ENCODE measurements around the gene IFT57. TPM values are rescaled to one million over a fixed set of nuclear protein-coding genes. Genes with fewer than 3 reads are reported as not detected.

IFT57 gene
- total and polyA plus RNA-seq, 10 of the 15 experiments (the other 5 are each of a cell fraction or from before 2014, with no cell fraction given): 1.8 to 25.0 (median 7.5) TPM

DNA sequence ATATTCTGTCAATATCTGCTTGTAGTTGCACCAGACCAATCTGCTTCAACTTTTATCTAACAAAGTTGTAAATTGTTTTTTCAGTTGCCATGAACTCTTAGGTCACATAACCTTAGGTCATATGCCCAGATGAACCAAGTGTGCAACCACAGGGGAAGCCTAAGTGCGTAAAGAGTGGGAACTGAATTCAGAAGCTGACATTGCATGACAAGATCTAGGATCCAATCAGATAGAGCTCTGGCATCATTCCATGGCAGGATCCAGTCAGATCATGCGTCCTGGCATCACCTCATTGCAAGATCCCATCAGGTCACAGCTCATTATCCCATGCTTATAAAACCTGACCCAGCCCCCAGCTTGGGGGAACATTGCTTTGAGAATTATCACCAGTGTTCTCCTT is 18.9 kb upstream of the IFT57 start:
- Histone ChIP-seq H3K4me2 (ENCODE audit: control insufficient read depth, insufficient read depth) (no peak overlapping the region), H2AFZ (ENCODE audit: control insufficient read depth, low read depth, low read length) (no peak overlapping the region), H3K27ac (ENCODE audit: control insufficient read depth, insufficient read depth) (no peak overlapping the region), H3K79me2 (ENCODE audit: control insufficient read depth, insufficient read depth, low read length) (no peaks in the 10 kb centered on the region), H3K9me3 (replicated peaks; ENCODE audit: control insufficient read depth, insufficient read depth, low read length) (no peaks in the 10 kb centered on the region; the same call in 2 of the 3 replicates), H3K9ac (ENCODE audit: control insufficient read depth, insufficient read depth, low read length) (no peak overlapping the region), H3K4me3 (no peak overlapping the region), H3K27me3 (replicated peaks in 1 of 2; ENCODE audit: control insufficient read depth in 2 of 2, insufficient read depth in 2 of 2, low read length in 1 of 2) (no peaks in the 10 kb centered on the region), H4K20me1 (ENCODE audit: control insufficient read depth, insufficient read depth) (no peaks in the 10 kb centered on the region), H3K4me1 (ENCODE audit: control insufficient read depth, insufficient read depth, low read length) (no peaks in the 10 kb centered on the region), H3K36me3 (ENCODE audit: control insufficient read depth in 2 of 2, insufficient read depth in 2 of 2, low read length in 1 of 2) (no peaks in the 10 kb centered on the region)
- no TSS peak for BruUV-seq (replicated peaks)
- in situ Hi-C loops (cut with MboI) (no loop called here), intact Hi-C loops (cut with micrococcal nuclease; ENCODE audit: unreplicated experiment) (no loop called here)
- CTCF ChIA-PET: interaction anchor here (1.3 kb wide), 1 partner anchor 18 kb away, joined by 3 read pairs; no protein-coding TSS in a partner anchor
- WGBS (ENCODE audit: insufficient coverage, insufficient replicate concordance, low lambda C conversion rate, missing lambda C conversion rate): 83% methylated on average over 2 of the region's 2 CpGs
- no peak for TF ChIP-seq TCF12 (IDR thresholded peaks at IDR 0.05; ENCODE audit: low read depth, low read length)
- TF ChIP-seq, protein P1, sequence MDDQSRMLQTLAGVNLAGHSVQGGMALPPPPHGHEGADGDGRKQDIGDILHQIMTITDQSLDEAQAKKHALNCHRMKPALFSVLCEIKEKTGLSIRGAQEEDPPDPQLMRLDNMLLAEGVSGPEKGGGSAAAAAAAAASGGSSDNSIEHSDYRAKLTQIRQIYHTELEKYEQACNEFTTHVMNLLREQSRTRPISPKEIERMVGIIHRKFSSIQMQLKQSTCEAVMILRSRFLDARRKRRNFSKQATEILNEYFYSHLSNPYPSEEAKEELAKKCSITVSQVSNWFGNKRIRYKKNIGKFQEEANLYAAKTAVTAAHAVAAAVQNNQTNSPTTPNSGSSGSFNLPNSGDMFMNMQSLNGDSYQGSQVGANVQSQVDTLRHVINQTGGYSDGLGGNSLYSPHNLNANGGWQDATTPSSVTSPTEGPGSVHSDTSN (IDR thresholded peaks at IDR 0.05; ENCODE audit: insufficient replicate concordance, low read depth, low read length): no peak
- TF ChIP-seq RCOR1 (conservative IDR thresholded peaks at IDR 0.05; ENCODE audit: low read depth, low read length): no peak
- TF ChIP-seq MTA3 (IDR thresholded peaks at IDR 0.05; ENCODE audit: borderline replicate concordance, low read length): no peak
- TF ChIP-seq, protein P2, sequence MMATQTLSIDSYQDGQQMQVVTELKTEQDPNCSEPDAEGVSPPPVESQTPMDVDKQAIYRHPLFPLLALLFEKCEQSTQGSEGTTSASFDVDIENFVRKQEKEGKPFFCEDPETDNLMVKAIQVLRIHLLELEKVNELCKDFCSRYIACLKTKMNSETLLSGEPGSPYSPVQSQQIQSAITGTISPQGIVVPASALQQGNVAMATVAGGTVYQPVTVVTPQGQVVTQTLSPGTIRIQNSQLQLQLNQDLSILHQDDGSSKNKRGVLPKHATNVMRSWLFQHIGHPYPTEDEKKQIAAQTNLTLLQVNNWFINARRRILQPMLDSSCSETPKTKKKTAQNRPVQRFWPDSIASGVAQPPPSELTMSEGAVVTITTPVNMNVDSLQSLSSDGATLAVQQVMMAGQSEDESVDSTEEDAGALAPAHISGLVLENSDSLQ (IDR thresholded peaks at IDR 0.05): no peak
- TF ChIP-seq, protein P3, sequence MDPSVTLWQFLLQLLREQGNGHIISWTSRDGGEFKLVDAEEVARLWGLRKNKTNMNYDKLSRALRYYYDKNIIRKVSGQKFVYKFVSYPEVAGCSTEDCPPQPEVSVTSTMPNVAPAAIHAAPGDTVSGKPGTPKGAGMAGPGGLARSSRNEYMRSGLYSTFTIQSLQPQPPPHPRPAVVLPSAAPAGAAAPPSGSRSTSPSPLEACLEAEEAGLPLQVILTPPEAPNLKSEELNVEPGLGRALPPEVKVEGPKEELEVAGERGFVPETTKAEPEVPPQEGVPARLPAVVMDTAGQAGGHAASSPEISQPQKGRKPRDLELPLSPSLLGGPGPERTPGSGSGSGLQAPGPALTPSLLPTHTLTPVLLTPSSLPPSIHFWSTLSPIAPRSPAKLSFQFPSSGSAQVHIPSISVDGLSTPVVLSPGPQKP (IDR thresholded peaks at IDR 0.05; ENCODE audit: low read depth, low read length): no peak
- TF ChIP-seq NFYA (IDR thresholded peaks at IDR 0.05; ENCODE audit: borderline replicate concordance, low read depth, low read length): no peak
- no peak for TF ChIP-seq ZNF384 (IDR thresholded peaks at IDR 0.05; ENCODE audit: borderline replicate concordance, low read depth, low read length)
- no peak for TF ChIP-seq SPI1 (IDR thresholded peaks at IDR 0.05; ENCODE audit: borderline replicate concordance, insufficient read depth, low read depth, low read length)
- no peak for TF ChIP-seq ZNF24 (IDR thresholded peaks at IDR 0.05)
- TF ChIP-seq, protein P4, sequence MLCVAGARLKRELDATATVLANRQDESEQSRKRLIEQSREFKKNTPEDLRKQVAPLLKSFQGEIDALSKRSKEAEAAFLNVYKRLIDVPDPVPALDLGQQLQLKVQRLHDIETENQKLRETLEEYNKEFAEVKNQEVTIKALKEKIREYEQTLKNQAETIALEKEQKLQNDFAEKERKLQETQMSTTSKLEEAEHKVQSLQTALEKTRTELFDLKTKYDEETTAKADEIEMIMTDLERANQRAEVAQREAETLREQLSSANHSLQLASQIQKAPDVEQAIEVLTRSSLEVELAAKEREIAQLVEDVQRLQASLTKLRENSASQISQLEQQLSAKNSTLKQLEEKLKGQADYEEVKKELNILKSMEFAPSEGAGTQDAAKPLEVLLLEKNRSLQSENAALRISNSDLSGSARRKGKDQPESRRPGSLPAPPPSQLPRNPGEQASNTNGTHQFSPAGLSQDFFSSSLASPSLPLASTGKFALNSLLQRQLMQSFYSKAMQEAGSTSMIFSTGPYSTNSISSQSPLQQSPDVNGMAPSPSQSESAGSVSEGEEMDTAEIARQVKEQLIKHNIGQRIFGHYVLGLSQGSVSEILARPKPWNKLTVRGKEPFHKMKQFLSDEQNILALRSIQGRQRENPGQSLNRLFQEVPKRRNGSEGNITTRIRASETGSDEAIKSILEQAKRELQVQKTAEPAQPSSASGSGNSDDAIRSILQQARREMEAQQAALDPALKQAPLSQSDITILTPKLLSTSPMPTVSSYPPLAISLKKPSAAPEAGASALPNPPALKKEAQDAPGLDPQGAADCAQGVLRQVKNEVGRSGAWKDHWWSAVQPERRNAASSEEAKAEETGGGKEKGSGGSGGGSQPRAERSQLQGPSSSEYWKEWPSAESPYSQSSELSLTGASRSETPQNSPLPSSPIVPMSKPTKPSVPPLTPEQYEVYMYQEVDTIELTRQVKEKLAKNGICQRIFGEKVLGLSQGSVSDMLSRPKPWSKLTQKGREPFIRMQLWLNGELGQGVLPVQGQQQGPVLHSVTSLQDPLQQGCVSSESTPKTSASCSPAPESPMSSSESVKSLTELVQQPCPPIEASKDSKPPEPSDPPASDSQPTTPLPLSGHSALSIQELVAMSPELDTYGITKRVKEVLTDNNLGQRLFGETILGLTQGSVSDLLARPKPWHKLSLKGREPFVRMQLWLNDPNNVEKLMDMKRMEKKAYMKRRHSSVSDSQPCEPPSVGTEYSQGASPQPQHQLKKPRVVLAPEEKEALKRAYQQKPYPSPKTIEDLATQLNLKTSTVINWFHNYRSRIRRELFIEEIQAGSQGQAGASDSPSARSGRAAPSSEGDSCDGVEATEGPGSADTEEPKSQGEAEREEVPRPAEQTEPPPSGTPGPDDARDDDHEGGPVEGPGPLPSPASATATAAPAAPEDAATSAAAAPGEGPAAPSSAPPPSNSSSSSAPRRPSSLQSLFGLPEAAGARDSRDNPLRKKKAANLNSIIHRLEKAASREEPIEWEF (IDR thresholded peaks at IDR 0.05; ENCODE audit: insufficient replicate concordance, low read depth, low read length): no peak
- no peak for TF ChIP-seq NRF1 (conservative IDR thresholded peaks at IDR 0.05; ENCODE audit: low read depth, low read length)
- no peak for TF ChIP-seq POLR2A (IDR thresholded peaks at IDR 0.05; ENCODE audit: low read depth, low read length)
- ATAC-seq: no peak
- peak; percentile 56 for FAIRE-seq
- no peak for DNase-seq (ENCODE audit: low read depth, low spot score)
- SMC1A ChIA-PET (ENCODE audit: uncharacterized antibody, unreplicated experiment): no interaction called here
- POLR2A ChIA-PET: no interaction called here
- RAD21 ChIA-PET (ENCODE audit: unreplicated experiment): no interaction called here
